ENCODE data around the gene SPTB.

- TF ChIP-seq, protein P1, sequence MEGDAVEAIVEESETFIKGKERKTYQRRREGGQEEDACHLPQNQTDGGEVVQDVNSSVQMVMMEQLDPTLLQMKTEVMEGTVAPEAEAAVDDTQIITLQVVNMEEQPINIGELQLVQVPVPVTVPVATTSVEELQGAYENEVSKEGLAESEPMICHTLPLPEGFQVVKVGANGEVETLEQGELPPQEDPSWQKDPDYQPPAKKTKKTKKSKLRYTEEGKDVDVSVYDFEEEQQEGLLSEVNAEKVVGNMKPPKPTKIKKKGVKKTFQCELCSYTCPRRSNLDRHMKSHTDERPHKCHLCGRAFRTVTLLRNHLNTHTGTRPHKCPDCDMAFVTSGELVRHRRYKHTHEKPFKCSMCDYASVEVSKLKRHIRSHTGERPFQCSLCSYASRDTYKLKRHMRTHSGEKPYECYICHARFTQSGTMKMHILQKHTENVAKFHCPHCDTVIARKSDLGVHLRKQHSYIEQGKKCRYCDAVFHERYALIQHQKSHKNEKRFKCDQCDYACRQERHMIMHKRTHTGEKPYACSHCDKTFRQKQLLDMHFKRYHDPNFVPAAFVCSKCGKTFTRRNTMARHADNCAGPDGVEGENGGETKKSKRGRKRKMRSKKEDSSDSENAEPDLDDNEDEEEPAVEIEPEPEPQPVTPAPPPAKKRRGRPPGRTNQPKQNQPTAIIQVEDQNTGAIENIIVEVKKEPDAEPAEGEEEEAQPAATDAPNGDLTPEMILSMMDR (IDR thresholded peaks at IDR 0.05), result no peak
- TF ChIP-seq POLR2AphosphoS5 (IDR thresholded peaks at IDR 0.05; ENCODE audit: low read depth, low read length), result no peak
- TF ChIP-seq REST (IDR thresholded peaks at IDR 0.05; ENCODE audit: insufficient read depth in 1 of 2, low read depth in 2 of 2, low read length in 1 of 2), result no peak
These were observed 123.9 kb downstream of the SPTB start for GRCh38 chr14:64755781-64756221.
